K562 (cell line): ENCODE data around the gene TMEM208. TPM values are rescaled to one million over a fixed set of nuclear protein-coding genes. Genes with fewer than 3 reads are reported as not detected.

Experiments
- CCAR2 ChIP-seq: fragments of 200-400 bp; formaldehyde crosslinking; IDR thresholded peaks from 2 replicates; pipeline ENCODE4 v1.6.1; 2017; ENCODE audit warnings: mild to moderate bottlenecking, low read depth, low read length
- CREB1 ChIP-seq, 2 experiments: sonication (generic) in 1 of 2; formaldehyde crosslinking in 1 of 2; IDR thresholded peaks; 2 replicates each; pipeline versions ENCODE4 v1.6.1 to v1.8.0; 2012 to 2022; ENCODE audit warnings: inconsistent platforms in 1 of 2, mild to moderate bottlenecking in 1 of 2, missing genetic modification reagents in 1 of 2, moderate library complexity in 1 of 2
- ELF2 ChIP-seq: fragments of 250-450 bp; sonication (Bioruptor Pico); IDR thresholded peaks from 2 replicates; pipeline ENCODE4 v1.5.0; 2021; ENCODE audit warnings: mild to moderate bottlenecking
- FOSL1 ChIP-seq: fragments of 200-800 bp; sonication (Bioruptor generic); conservative IDR thresholded peaks from 2 replicates; pipeline ENCODE4 v1.6.1; 2016; ENCODE audit warnings: missing genetic modification characterization, missing compliant biosample characterization
- JUNB ChIP-seq: fragments of 450-650 bp; formaldehyde crosslinking; conservative IDR thresholded peaks from 2 replicates; pipeline ENCODE4 v1.4.0; 2020; ENCODE audit warnings: mild to moderate bottlenecking
- KLF6 ChIP-seq: fragments of 250-450 bp; sonication (Bioruptor Pico); IDR thresholded peaks from 2 replicates; pipeline ENCODE4 v1.4.0; 2020; ENCODE audit warnings: mild to moderate bottlenecking, moderate library complexity, borderline replicate concordance
- PTBP1 ChIP-seq: fragments of 200-400 bp; formaldehyde crosslinking; IDR thresholded peaks from 2 replicates; pipeline ENCODE4 v1.6.1; 2017; ENCODE audit warnings: low read depth, low read length
- RREB1 ChIP-seq: fragments of 250-450 bp; sonication (Bioruptor Pico); IDR thresholded peaks from 2 replicates; pipeline ENCODE4 v1.4.0; 2020
- SRF ChIP-seq, 2 experiments: fragments of 250-450, 450-650 bp in 1 of 2; sonication (Bioruptor Pico) in 1 of 2; sonication (generic) in 1 of 2; formaldehyde crosslinking; IDR thresholded peaks; 2 replicates each; pipeline versions ENCODE4 v1.5.0 to v1.5.1; 2020 to 2022; ENCODE audit warnings: mild to moderate bottlenecking in 1 of 2, missing genetic modification reagents in 1 of 2
- ZNF134 ChIP-seq: fragments of 250-450 bp; sonication (Bioruptor Pico); conservative IDR thresholded peaks from 2 replicates; pipeline ENCODE4 v1.4.0; 2020
- ZNF212 ChIP-seq: fragments of 450-650 bp; formaldehyde crosslinking; IDR thresholded peaks from 2 replicates; pipeline ENCODE4 v1.4.0; 2020; ENCODE audit warnings: mild to moderate bottlenecking
- ZNF583 ChIP-seq: fragments of 250-450 bp; sonication (Bioruptor Pico); IDR thresholded peaks from 2 replicates; pipeline ENCODE4 v1.4.0; 2020
- polyA plus RNA-seq, 8 experiments: library from polyadenylated mRNA; depleted of rRNA in 4 of 8; stranded (reverse) in 5 of 8; unstranded in 3 of 8; fragments of >200 nt; fragmentation: Nextera tagmentation in 2 of 8; fragmentation: Illumina TruSeq in 1 of 8; extraction: Ambion mirVana in 2 of 8; extraction: Trizol in 1 of 8; gene quantifications; 2 replicates each; pipeline versions ENCODE4 v1.2.1 to v1.2.3, GENCODE V29; 2011 to 2014; ENCODE audit warnings: inconsistent platforms in 1 of 8, missing spikeins in 1 of 8
- total RNA-seq, 7 experiments: library from RNA; depleted of rRNA in 6 of 7; stranded (reverse); fragments of >200 nt in 6 of 7; fragmentation: Illumina TruSeq in 2 of 7; extraction: Trizol in 2 of 7; gene quantifications; 2 replicates each; pipeline versions ENCODE4 v1.2.1 to v1.2.3, GENCODE V29; 2011 to 2021; ENCODE audit warnings: low replicate concordance in 1 of 7

Gene TMEM208
- total and polyA plus RNA-seq, 9 of the 15 experiments (the other 6 are each of a cell fraction or from before 2014, with no cell fraction given), result 31.8 to 239 (median 54.3) TPM

- TF ChIP-seq ZNF134 (CRISPR knock-in tag), result no peak
- no peak for TF ChIP-seq CREB1 (IDR thresholded peaks at IDR 0.05)
- 0 out of 2 replicates have a peak, but pooled peaks have one; percentile 9 for TF ChIP-seq CREB1 (CRISPR knock-in tag; IDR thresholded peaks at IDR 0.05)
- TF ChIP-seq RREB1, result 0 out of 2 replicates have a peak, but pooled peaks have one; percentile 28
- no peak for TF ChIP-seq CCAR2
- 0 out of 2 replicates have a peak, but pooled peaks have one; percentile 25 for TF ChIP-seq ZNF212 (CRISPR knock-in tag)
- TF ChIP-seq PTBP1, result 0 out of 2 replicates have a peak, but pooled peaks have one; percentile 15
- 0 out of 2 replicates have a peak, but pooled peaks have one; percentile 32 for TF ChIP-seq FOSL1 (tag)
- no peak for TF ChIP-seq JUNB (CRISPR knock-in tag)
- TF ChIP-seq SRF (CRISPR knock-in tag; IDR thresholded peaks at IDR 0.05), result peak in 1 of 2 experiments; percentile 63; a peak in 1 of 4 replicates
- TF ChIP-seq ELF2 (CRISPR knock-in tag), result 0 out of 2 replicates have a peak, but pooled peaks have one; percentile 25
- 0 out of 2 replicates have a peak, but pooled peaks have one; percentile 37 for TF ChIP-seq ZNF583
- no peak for TF ChIP-seq KLF6
These were observed 19.8 kb downstream of the TMEM208 start (continued) for GRCh38 chr16:67246756-67247191.
